GM23248 (cell line): ENCODE data around the gene TUBG2. TPM values are rescaled to one million over a fixed set of nuclear protein-coding genes. Genes with fewer than 3 reads are reported as not detected.

Source experiments
- DNase-seq: peaks from one replicate; pipeline ENCODE4 v3.0.0-alpha.2; 2015
- H2AFZ ChIP-seq: fragments of 200-600 bp; sonication (generic); 2 replicates; pipeline ENCODE4 v1.6.1; 2016; ENCODE audit warnings: antibody characterized with exemption
- H3F3A ChIP-seq: fragments of 200-600 bp; sonication (generic); 2 replicates; pipeline ENCODE4 v1.6.1; 2016; ENCODE audit warnings: mild to moderate bottlenecking, antibody characterized with exemption, mixed run types; ENCODE audit not compliant: insufficient read depth
- H3K27ac ChIP-seq: fragments of 200-600 bp; sonication (generic); 2 replicates; pipeline ENCODE4 v1.5.1; 2016; ENCODE audit warnings: mild to moderate bottlenecking
- H3K27me3 ChIP-seq: fragments of 200-600 bp; sonication (generic); replicated peaks from 2 replicates; pipeline ENCODE4 v1.6.1; 2016; ENCODE audit warnings: mild to moderate bottlenecking; ENCODE audit not compliant: insufficient read depth
- H3K36me3 ChIP-seq: fragments of 200-600 bp; sonication (generic); 2 replicates; pipeline ENCODE4 v1.6.1; 2016; ENCODE audit warnings: low read depth, mild to moderate bottlenecking
- H3K4me1 ChIP-seq: fragments of 200-600 bp; sonication (generic); 2 replicates; pipeline ENCODE4 v1.6.1; 2016; ENCODE audit warnings: mild to moderate bottlenecking; ENCODE audit not compliant: insufficient read depth
- H3K4me2 ChIP-seq: fragments of 200-600 bp; sonication (generic); one replicate; pipeline ENCODE4 v1.6.1; 2016; ENCODE audit warnings: mild to moderate bottlenecking; ENCODE audit not compliant: unreplicated experiment
- H3K4me3 ChIP-seq: fragments of 200-600 bp; sonication (generic); 2 replicates; pipeline ENCODE4 v1.5.1; 2016; ENCODE audit warnings: mild to moderate bottlenecking
- H3K79me2 ChIP-seq: fragments of 200-600 bp; sonication (generic); 2 replicates; pipeline ENCODE4 v1.6.1; 2016; ENCODE audit warnings: mild to moderate bottlenecking; ENCODE audit not compliant: insufficient read depth
- H3K9ac ChIP-seq: fragments of 200-600 bp; sonication (generic); 2 replicates; pipeline ENCODE4 v1.6.1; 2016; ENCODE audit warnings: mild to moderate bottlenecking
- H3K9me2 ChIP-seq: fragments of 200-600 bp; sonication (generic); 2 replicates; pipeline ENCODE4 v1.6.1; 2016; ENCODE audit warnings: mixed run types, mild to moderate bottlenecking, moderate library complexity; ENCODE audit not compliant: insufficient read depth
- H3K9me3 ChIP-seq: fragments of 200-600 bp; sonication (generic); one replicate; pipeline ENCODE4 v1.6.1; 2017; ENCODE audit warnings: low read depth
- H4K20me1 ChIP-seq: fragments of 200-600 bp; sonication (generic); 2 replicates; pipeline ENCODE4 v1.6.0; 2016; ENCODE audit not compliant: insufficient read depth
- EZH2 ChIP-seq: fragments of 200-600 bp; sonication (generic); IDR thresholded peaks from 2 replicates; pipeline ENCODE4 v1.6.1; 2018; ENCODE audit warnings: antibody characterized with exemption, mild to moderate bottlenecking; ENCODE audit not compliant: insufficient read depth, poor library complexity, severe bottlenecking
- EZH2phosphoT487 ChIP-seq: fragments of 200-600 bp; sonication (generic); IDR thresholded peaks from 2 replicates; pipeline ENCODE4 v1.6.1; 2018; ENCODE audit warnings: antibody characterized with exemption, moderate library complexity, mild to moderate bottlenecking, low read depth; ENCODE audit not compliant: insufficient read depth
- WGBS, 2 experiments: methylation state at CpG; one replicate each; pipeline ENCODE4 v1.1.6; 2015 to 2017; ENCODE audit warnings: low lambda C conversion rate in 2 of 2, low coverage in 1 of 2; ENCODE audit errors: missing lambda C conversion rate in 2 of 2; 5-methylcytosine and 5-hydroxymethylcytosine counted together
- in situ Hi-C: fragments of 300-500 bp; cut with MboI; formaldehyde crosslinking; loops from 2 replicates; pipeline ENCODE4 v1.15.0; 2020
- polyA plus RNA-seq: library from polyadenylated mRNA; unstranded; fragments of >200 nt; fragmentation: Nextera tagmentation; extraction: Ambion mirVana; gene quantifications from 2 replicates; pipeline ENCODE4 v1.2.1, GENCODE V29; 2016
- total RNA-seq: library from RNA; depleted of rRNA; stranded (reverse); fragments of >200 nt; shearing (Covaris generic); gene quantifications from 2 replicates; pipeline ENCODE4 v1.2.3, GENCODE V29; 2014

The TUBG2 gene
- total and polyA plus RNA-seq, 2 experiments from 2014 or later: 14.4 to 30.9 TPM

GRCh38 chr17:42704490-42704836 lies 45.4 kb downstream of the TUBG2 start:
- Histone ChIP-seq H3K9me3 (no peaks in the 10 kb centered on the region), H3K79me2 (no peaks in the 10 kb centered on the region), H2AFZ (no peak overlapping the region), H4K20me1 (no peaks in the 10 kb centered on the region), H3K27ac (no peak overlapping the region), H3K4me1 (peaks cover under 1% of the 10 kb centered on the region; the same call in 1 of the 2 replicates), H3K9me2 (no peaks in the 10 kb centered on the region), H3F3A (peaks cover 9% of the 10 kb centered on the region), H3K4me3 (no peak overlapping the region), H3K4me2 (no peak overlapping the region), H3K36me3 (peaks cover 60% of the 10 kb centered on the region), H3K27me3 (no peaks in the 10 kb centered on the region), H3K9ac (no peak overlapping the region)
- TF ChIP-seq EZH2phosphoT487 (no peak), EZH2 (no peak)
- WGBS, 2 experiments: 94 to 95% methylated on average over 5 of the region's 5 CpGs
- no peak for DNase-seq
- in situ Hi-C loops: no loop called here

GRCh38 chr17:42704837-42705494 lies 45.9 kb downstream of the TUBG2 start:
- H3K4me2 ChIP-seq: no peak overlapping the region
- H4K20me1 ChIP-seq: no peaks in the 10 kb centered on the region
- H3K9me3 ChIP-seq: no peaks in the 10 kb centered on the region
- H3K9ac ChIP-seq: no peak overlapping the region
- H3K4me1 ChIP-seq: no peaks in the 10 kb centered on the region
- H3K27ac ChIP-seq: no peak overlapping the region
- H3K27me3 ChIP-seq: no peaks in the 10 kb centered on the region
- TF ChIP-seq EZH2phosphoT487: no peak
- TF ChIP-seq EZH2: no peak
- H3K9me2 ChIP-seq: no peaks in the 10 kb centered on the region
- in situ Hi-C loops: no loop called here
- H3F3A ChIP-seq: peaks cover 7% of the 10 kb centered on the region
- no peak overlapping the region for H3K4me3 ChIP-seq
- no peak for DNase-seq
- H3K79me2 ChIP-seq: no peaks in the 10 kb centered on the region
- 96 to 97% methylated on average over 8 of the region's 8 CpGs for WGBS, 2 experiments
- H2AFZ ChIP-seq: no peak overlapping the region
- H3K36me3 ChIP-seq: peaks cover 61% of the 10 kb centered on the region

- Histone ChIP-seq H3K4me1 (no peaks in the 10 kb centered on the region), H3K9ac (no peak overlapping the region), H2AFZ (no peak overlapping the region), H3F3A (no peaks in the 10 kb centered on the region), H3K9me2 (no peaks in the 10 kb centered on the region), H3K79me2 (no peaks in the 10 kb centered on the region), H3K9me3 (no peaks in the 10 kb centered on the region), H3K27me3 (no peaks in the 10 kb centered on the region), H3K4me2 (no peak overlapping the region), H3K36me3 (peaks cover 67% of the 10 kb centered on the region), H3K4me3 (no peak overlapping the region), H4K20me1 (no peaks in the 10 kb centered on the region), H3K27ac (no peak overlapping the region)
- in situ Hi-C loops: no loop called here
- WGBS, 2 experiments: 85 to 88% methylated on average over 5 of the region's 5 CpGs
- no peak for TF ChIP-seq EZH2phosphoT487
- TF ChIP-seq EZH2: no peak
- DNase-seq: no peak
Measured at GRCh38 chr17:42706732-42707131, 47.6 kb downstream of the TUBG2 start.

- 99 to 100% methylated on average over 3 of the region's 3 CpGs for WGBS, 2 experiments
- no peak overlapping the region for H3K4me3 ChIP-seq
- no peak overlapping the region for H3K4me2 ChIP-seq
- H3K36me3 ChIP-seq: peaks cover 64% of the 10 kb centered on the region
- in situ Hi-C loops: no loop called here
- no peaks in the 10 kb centered on the region for H3K79me2 ChIP-seq
- no peak overlapping the region for H3K9ac ChIP-seq
- no peak overlapping the region for H2AFZ ChIP-seq
- no peaks in the 10 kb centered on the region for H3F3A ChIP-seq
- no peak overlapping the region for H3K27ac ChIP-seq
- no peaks in the 10 kb centered on the region for H3K9me2 ChIP-seq
- no peaks in the 10 kb centered on the region for H3K9me3 ChIP-seq
- H3K4me1 ChIP-seq: no peaks in the 10 kb centered on the region
- no peak for DNase-seq
- TF ChIP-seq EZH2: no peak
- TF ChIP-seq EZH2phosphoT487: no peak
- no peaks in the 10 kb centered on the region for H3K27me3 ChIP-seq
- H4K20me1 ChIP-seq: no peaks in the 10 kb centered on the region
Measured at GRCh38 chr17:42708588-42708987, 49.5 kb downstream of the TUBG2 start.
